HL-60 (cell line): ENCODE measurements around the gene INTS11.

Experiments
- DNase-seq, 2 experiments: peaks; one replicate each; pipeline ENCODE4 v3.0.0-alpha.2; 2010 to 2020; ENCODE audit warnings: low read depth in 1 of 2, low spot score in 1 of 2
- H3K27ac ChIP-seq: fragments of 250-450 bp; sonication (Bioruptor Pico); replicated peaks from 2 replicates; pipeline ENCODE4 v1.5.1; 2020; ENCODE audit warnings: mild to moderate bottlenecking, moderate library complexity
- H3K27me3 ChIP-seq: fragments of 250-450 bp; sonication (Bioruptor Pico); 2 replicates; pipeline ENCODE4 v1.5.1; 2021; ENCODE audit warnings: mild to moderate bottlenecking, moderate library complexity; ENCODE audit not compliant: insufficient read depth, poor library complexity, severe bottlenecking
- H3K4me3 ChIP-seq: replicated peaks from 2 replicates; pipeline ENCODE4 v1.5.1; 2011; ENCODE audit warnings: mild to moderate bottlenecking, control low read depth, low read length; ENCODE audit not compliant: insufficient read depth
- GABPA ChIP-seq: IDR thresholded peaks from 2 replicates; pipeline ENCODE4 v1.6.1; 2012; ENCODE audit warnings: low read depth
- POLR2AphosphoS5 ChIP-seq: IDR thresholded peaks from 2 replicates; pipeline ENCODE4 v1.6.1; 2012; ENCODE audit warnings: low read depth
- SPI1 ChIP-seq: IDR thresholded peaks from 2 replicates; pipeline ENCODE4 v1.6.1; 2012; ENCODE audit warnings: low read depth, mild to moderate bottlenecking, borderline replicate concordance
- TF ChIP-seq, protein P1 (sequence below): IDR thresholded peaks from one replicate; pipeline ENCODE4 v1.5.1; 2011; ENCODE audit warnings: low read length, control low read depth, inconsistent platforms; ENCODE audit not compliant: insufficient read depth
- TF ChIP-seq, protein P2 (sequence below): IDR thresholded peaks from 2 replicates; pipeline ENCODE4 v1.6.1; 2012; ENCODE audit warnings: low read depth; ENCODE audit not compliant: insufficient replicate concordance

INTS11 gene

DNA sequence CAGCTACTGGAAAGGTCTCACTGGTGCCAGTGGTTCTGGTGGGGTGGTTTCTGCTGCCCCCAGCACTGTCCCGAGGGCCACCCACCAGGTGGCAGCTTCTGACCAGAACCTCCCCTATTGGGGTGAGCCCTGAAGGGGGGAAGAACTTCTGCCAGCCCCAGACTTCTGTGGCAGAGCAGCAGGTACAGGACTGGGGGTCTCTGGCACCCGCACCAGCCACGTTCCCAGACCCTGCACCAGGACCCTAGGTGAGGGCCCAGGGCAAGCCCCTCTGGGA, 14.4 kb downstream of the INTS11 start:
- Histone ChIP-seq H3K27ac (no peak overlapping the region), H3K4me3 (no peak overlapping the region), H3K27me3 (no peaks in the 10 kb centered on the region)
- DNase-seq = no peak
- TF ChIP-seq, protein P1, sequence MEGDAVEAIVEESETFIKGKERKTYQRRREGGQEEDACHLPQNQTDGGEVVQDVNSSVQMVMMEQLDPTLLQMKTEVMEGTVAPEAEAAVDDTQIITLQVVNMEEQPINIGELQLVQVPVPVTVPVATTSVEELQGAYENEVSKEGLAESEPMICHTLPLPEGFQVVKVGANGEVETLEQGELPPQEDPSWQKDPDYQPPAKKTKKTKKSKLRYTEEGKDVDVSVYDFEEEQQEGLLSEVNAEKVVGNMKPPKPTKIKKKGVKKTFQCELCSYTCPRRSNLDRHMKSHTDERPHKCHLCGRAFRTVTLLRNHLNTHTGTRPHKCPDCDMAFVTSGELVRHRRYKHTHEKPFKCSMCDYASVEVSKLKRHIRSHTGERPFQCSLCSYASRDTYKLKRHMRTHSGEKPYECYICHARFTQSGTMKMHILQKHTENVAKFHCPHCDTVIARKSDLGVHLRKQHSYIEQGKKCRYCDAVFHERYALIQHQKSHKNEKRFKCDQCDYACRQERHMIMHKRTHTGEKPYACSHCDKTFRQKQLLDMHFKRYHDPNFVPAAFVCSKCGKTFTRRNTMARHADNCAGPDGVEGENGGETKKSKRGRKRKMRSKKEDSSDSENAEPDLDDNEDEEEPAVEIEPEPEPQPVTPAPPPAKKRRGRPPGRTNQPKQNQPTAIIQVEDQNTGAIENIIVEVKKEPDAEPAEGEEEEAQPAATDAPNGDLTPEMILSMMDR = no peak
- TF ChIP-seq, protein P2, sequence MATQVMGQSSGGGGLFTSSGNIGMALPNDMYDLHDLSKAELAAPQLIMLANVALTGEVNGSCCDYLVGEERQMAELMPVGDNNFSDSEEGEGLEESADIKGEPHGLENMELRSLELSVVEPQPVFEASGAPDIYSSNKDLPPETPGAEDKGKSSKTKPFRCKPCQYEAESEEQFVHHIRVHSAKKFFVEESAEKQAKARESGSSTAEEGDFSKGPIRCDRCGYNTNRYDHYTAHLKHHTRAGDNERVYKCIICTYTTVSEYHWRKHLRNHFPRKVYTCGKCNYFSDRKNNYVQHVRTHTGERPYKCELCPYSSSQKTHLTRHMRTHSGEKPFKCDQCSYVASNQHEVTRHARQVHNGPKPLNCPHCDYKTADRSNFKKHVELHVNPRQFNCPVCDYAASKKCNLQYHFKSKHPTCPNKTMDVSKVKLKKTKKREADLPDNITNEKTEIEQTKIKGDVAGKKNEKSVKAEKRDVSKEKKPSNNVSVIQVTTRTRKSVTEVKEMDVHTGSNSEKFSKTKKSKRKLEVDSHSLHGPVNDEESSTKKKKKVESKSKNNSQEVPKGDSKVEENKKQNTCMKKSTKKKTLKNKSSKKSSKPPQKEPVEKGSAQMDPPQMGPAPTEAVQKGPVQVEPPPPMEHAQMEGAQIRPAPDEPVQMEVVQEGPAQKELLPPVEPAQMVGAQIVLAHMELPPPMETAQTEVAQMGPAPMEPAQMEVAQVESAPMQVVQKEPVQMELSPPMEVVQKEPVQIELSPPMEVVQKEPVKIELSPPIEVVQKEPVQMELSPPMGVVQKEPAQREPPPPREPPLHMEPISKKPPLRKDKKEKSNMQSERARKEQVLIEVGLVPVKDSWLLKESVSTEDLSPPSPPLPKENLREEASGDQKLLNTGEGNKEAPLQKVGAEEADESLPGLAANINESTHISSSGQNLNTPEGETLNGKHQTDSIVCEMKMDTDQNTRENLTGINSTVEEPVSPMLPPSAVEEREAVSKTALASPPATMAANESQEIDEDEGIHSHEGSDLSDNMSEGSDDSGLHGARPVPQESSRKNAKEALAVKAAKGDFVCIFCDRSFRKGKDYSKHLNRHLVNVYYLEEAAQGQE = no peak
- TF ChIP-seq POLR2AphosphoS5 (no peak), SPI1 (no peak), GABPA (no peak)

DNA sequence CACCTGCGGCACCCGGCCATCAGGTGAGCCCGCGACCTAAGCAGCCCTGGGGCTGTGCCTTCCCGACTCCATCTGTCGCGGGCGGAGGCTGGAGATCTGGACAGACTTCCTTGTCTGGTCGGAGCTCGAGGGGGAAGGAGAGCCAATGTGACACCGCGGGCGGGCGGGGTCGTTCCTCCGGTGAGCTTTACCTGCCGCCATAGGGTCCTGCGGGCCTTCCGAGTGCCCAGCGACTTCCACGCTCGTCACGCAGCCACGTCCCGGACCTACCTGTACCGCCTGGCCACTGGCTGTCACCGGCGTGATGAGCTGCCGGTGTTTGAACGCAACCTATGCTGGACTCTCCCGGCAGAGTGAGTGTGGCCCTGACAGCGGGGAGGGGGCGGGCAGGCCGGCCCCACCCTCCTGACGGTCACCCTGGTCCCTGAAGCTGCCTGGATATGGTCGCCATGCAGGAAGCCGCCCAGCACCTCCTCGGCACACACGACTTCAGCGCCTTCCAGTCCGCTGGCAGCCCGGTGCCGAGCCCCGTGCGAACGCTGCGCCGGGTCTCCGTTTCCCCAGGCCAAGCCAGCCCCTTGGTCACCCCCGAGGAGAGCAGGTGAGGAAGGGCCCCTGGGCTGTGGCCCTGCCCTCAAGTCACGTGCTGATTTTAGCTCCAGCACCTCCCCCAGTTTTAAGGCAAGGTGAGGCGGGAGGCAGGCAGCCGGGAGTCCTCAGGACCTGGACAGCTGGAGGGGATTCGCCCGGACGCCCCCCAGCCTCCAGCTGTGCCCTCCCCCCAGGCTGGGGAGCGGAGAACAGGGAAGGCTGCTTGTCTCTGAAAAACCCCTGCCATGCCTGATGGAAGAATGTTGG, 15.0 kb downstream of the INTS11 start:
- no peaks in the 10 kb centered on the region for H3K27me3 ChIP-seq
- TF ChIP-seq SPI1 (no peak), GABPA (no peak), POLR2AphosphoS5 (peak; percentile 28; the same call in 1 of the 2 replicates)
- TF ChIP-seq, protein P2 = no peak
- TF ChIP-seq, protein P1 = no peak
- peak in 1 of 2 experiments; percentile 58 for DNase-seq
- peak overlapping the region; percentile 97 for H3K27ac ChIP-seq
- peak overlapping the region; percentile 89 for H3K4me3 ChIP-seq

DNA sequence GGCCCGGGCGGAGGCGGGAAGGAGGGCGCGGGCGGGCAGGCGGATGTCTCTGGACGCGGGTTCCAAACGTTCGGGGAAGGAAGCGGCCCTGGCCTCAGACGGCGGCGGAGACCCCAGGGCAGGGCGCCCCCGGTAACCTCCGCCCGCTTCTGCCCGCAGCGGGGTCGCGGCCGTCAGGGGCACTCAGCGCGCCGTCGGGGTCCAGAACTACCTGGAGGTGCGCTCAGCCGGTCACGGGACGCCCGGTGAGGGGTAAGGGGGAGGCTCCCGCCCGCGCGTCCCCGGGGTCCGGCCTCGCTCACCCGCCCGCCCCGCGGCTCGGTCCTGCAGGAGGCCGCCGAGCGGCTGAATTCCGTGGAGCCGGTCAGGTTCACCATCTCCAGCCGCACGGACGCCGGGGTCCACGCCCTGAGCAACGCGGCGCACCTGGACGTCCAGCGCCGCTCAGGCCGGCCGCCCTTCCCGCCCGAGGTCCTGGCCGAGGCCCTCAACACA, 15.7 kb downstream of the INTS11 start:
- TF ChIP-seq POLR2AphosphoS5 (no peak), SPI1 (no peak), GABPA (no peak)
- TF ChIP-seq, protein P2 = no peak
- TF ChIP-seq, protein P1 = no peak
- peak overlapping the region; percentile 89 for H3K4me3 ChIP-seq
- H3K27me3 ChIP-seq = no peaks in the 10 kb centered on the region
- DNase-seq = no peak
- H3K27ac ChIP-seq = peak overlapping the region; percentile 97
